Muscle layer of duodenum (tissue), 2 donors: ENCODE data around the gene ZNF76.

Experiments
- H3K27ac ChIP-seq: one replicate; pipeline ENCODE4 v1.7.0; 2013; ENCODE audit warnings: mild to moderate bottlenecking, low read length
- H3K27me3 ChIP-seq: one replicate; pipeline ENCODE4 v1.7.0; 2013; ENCODE audit warnings: low read depth, mild to moderate bottlenecking, control low read depth, low read length
- H3K36me3 ChIP-seq, 2 donors: one replicate each; pipeline ENCODE4 v1.7.0; 2013; ENCODE audit warnings: low read length in 2 of 2, control low read depth in 1 of 2, mild to moderate bottlenecking in 1 of 2; ENCODE audit not compliant: insufficient read depth in 2 of 2, control insufficient read depth in 1 of 2
- H3K4me1 ChIP-seq, 2 donors: one replicate each; pipeline ENCODE4 v1.7.0; 2013; ENCODE audit warnings: low read length in 2 of 2, mild to moderate bottlenecking in 2 of 2, control low read depth in 1 of 2, moderate library complexity in 1 of 2; ENCODE audit not compliant: insufficient read depth in 2 of 2, control insufficient read depth in 1 of 2
- H3K4me3 ChIP-seq, 2 donors: one replicate each; pipeline ENCODE4 v1.7.0; 2013; ENCODE audit warnings: low read length in 2 of 2, low read depth in 1 of 2, mild to moderate bottlenecking in 1 of 2
- H3K9me3 ChIP-seq, 2 donors: one replicate each; pipeline ENCODE4 v1.7.0; 2013; ENCODE audit warnings: low read length in 2 of 2, control low read depth in 1 of 2, mild to moderate bottlenecking in 1 of 2; ENCODE audit not compliant: control insufficient read depth in 1 of 2
- donor health status: healthy.

The ZNF76 gene

GRCh38 chr6:35273822-35274559 is 14.5 kb downstream of the ZNF76 start:
- Histone ChIP-seq H3K27ac (no peak overlapping the region), H3K4me3 (no peak overlapping the region), H3K36me3 (peaks cover 0 to 4% of the 10 kb centered on the region in 2 donors)

GRCh38 chr6:35275744-35276260 is 16.3 kb downstream of the ZNF76 start:
- Histone ChIP-seq H3K4me1 (peaks cover 6 to 10% of the 10 kb centered on the region in 2 donors), H3K27me3 (no peaks in the 10 kb centered on the region), H3K9me3 (no peaks in the 10 kb centered on the region), H3K4me3 (no peak overlapping the region), H3K36me3 (peaks cover 0 to 4% of the 10 kb centered on the region in 2 donors), H3K27ac (no peak overlapping the region)

More at GRCh38 chr6:35273822-35274559, 14.5 kb downstream of the ZNF76 start:
- H3K9me3 ChIP-seq = no peaks in the 10 kb centered on the region
- peaks cover 6 to 10% of the 10 kb centered on the region in 2 donors for H3K4me1 ChIP-seq
- H3K27me3 ChIP-seq = no peaks in the 10 kb centered on the region

GRCh38 chr6:35278708-35279107 is 19.2 kb downstream of the ZNF76 start:
- Histone ChIP-seq H3K9me3 (no peaks in the 10 kb centered on the region), H3K27ac (no peak overlapping the region), H3K4me3 (no peak overlapping the region), H3K27me3 (no peaks in the 10 kb centered on the region), H3K4me1 (peaks cover 6 to 10% of the 10 kb centered on the region in 2 donors), H3K36me3 (peaks cover 15 to 32% of the 10 kb centered on the region in 2 donors)

- no peaks in the 10 kb centered on the region for H3K27me3 ChIP-seq
- H3K27ac ChIP-seq = no peak overlapping the region
- no peak overlapping the region for H3K4me3 ChIP-seq
- no peaks in the 10 kb centered on the region for H3K9me3 ChIP-seq
- H3K4me1 ChIP-seq = peaks cover 0 to under 1% of the 10 kb centered on the region in 2 donors
- peaks cover 24 to 47% of the 10 kb centered on the region in 2 donors for H3K36me3 ChIP-seq
Measured at GRCh38 chr6:35280903-35281302, 21.4 kb downstream of the ZNF76 start.

- Histone ChIP-seq H3K36me3 (peaks cover 39 to 60% of the 10 kb centered on the region in 2 donors), H3K4me3 (no peak overlapping the region), H3K27ac (no peak overlapping the region), H3K4me1 (no peaks in the 10 kb centered on the region), H3K9me3 (no peaks in the 10 kb centered on the region), H3K27me3 (no peaks in the 10 kb centered on the region)
Measured at GRCh38 chr6:35282472-35282871, 22.9 kb downstream of the ZNF76 start.

- H3K4me1 ChIP-seq = no peaks in the 10 kb centered on the region
- H3K4me3 ChIP-seq = no peak overlapping the region
- H3K27ac ChIP-seq = no peak overlapping the region
- H3K9me3 ChIP-seq = no peaks in the 10 kb centered on the region
- H3K36me3 ChIP-seq = peaks cover 47 to 68% of the 10 kb centered on the region in 2 donors
- H3K27me3 ChIP-seq = no peaks in the 10 kb centered on the region
Measured at GRCh38 chr6:35283361-35283760, 23.8 kb downstream of the ZNF76 start.

GRCh38 chr6:35287671-35288396 is 28.3 kb downstream of the ZNF76 start:
- no peaks in the 10 kb centered on the region for H3K27me3 ChIP-seq
- no peak overlapping the region for H3K27ac ChIP-seq
- no peaks in the 10 kb centered on the region for H3K4me1 ChIP-seq
- H3K36me3 ChIP-seq = peaks cover 75 to 89% of the 10 kb centered on the region in 2 donors
- H3K9me3 ChIP-seq = no peaks in the 10 kb centered on the region
- H3K4me3 ChIP-seq = no peak overlapping the region

- Histone ChIP-seq H3K36me3 (peaks cover 74 to 89% of the 10 kb centered on the region in 2 donors), H3K4me3 (no peak overlapping the region), H3K4me1 (no peaks in the 10 kb centered on the region), H3K9me3 (no peaks in the 10 kb centered on the region), H3K27me3 (no peaks in the 10 kb centered on the region), H3K27ac (no peak overlapping the region)
Measured at GRCh38 chr6:35288834-35289233, 29.3 kb downstream of the ZNF76 start.

- H3K27ac ChIP-seq = no peak overlapping the region
- H3K36me3 ChIP-seq = peaks cover 75 to 94% of the 10 kb centered on the region in 2 donors
- no peaks in the 10 kb centered on the region for H3K4me1 ChIP-seq
- H3K27me3 ChIP-seq = no peaks in the 10 kb centered on the region
- no peak overlapping the region for H3K4me3 ChIP-seq
- H3K9me3 ChIP-seq = no peaks in the 10 kb centered on the region
Measured at GRCh38 chr6:35291491-35291890, 32.0 kb downstream of the ZNF76 start.

GRCh38 chr6:35292494-35292893 is 33.0 kb downstream of the ZNF76 start:
- Histone ChIP-seq H3K4me3 (no peak overlapping the region), H3K4me1 (peaks cover 7% of the 10 kb centered on the region in 2 donors), H3K9me3 (no peaks in the 10 kb centered on the region), H3K36me3 (peaks cover 65 to 86% of the 10 kb centered on the region in 2 donors), H3K27ac (no peak overlapping the region), H3K27me3 (no peaks in the 10 kb centered on the region)

- no peak overlapping the region for H3K4me3 ChIP-seq
- H3K27ac ChIP-seq = no peak overlapping the region
- H3K4me1 ChIP-seq = peaks cover 7 to 8% of the 10 kb centered on the region in 2 donors
- no peaks in the 10 kb centered on the region for H3K27me3 ChIP-seq
- no peaks in the 10 kb centered on the region for H3K9me3 ChIP-seq
- H3K36me3 ChIP-seq = peaks cover 58 to 75% of the 10 kb centered on the region in 2 donors
Measured at GRCh38 chr6:35293681-35294080, 34.1 kb downstream of the ZNF76 start.
